IPS DF 4.7 (cell line): ENCODE data around the gene ZNF281.
"Not testable (repeated sequence)": the region's sequence is repeated elsewhere in the genome, so short reads cannot be mapped to it uniquely, and the experiment has no call there.

Experiments
- DNase-seq: peaks from one replicate; pipeline ENCODE4 v3.0.0-alpha.2; 2013; ENCODE audit warnings: low spot score; ENCODE audit errors: extremely low read depth

The ZNF281 gene

DNA sequence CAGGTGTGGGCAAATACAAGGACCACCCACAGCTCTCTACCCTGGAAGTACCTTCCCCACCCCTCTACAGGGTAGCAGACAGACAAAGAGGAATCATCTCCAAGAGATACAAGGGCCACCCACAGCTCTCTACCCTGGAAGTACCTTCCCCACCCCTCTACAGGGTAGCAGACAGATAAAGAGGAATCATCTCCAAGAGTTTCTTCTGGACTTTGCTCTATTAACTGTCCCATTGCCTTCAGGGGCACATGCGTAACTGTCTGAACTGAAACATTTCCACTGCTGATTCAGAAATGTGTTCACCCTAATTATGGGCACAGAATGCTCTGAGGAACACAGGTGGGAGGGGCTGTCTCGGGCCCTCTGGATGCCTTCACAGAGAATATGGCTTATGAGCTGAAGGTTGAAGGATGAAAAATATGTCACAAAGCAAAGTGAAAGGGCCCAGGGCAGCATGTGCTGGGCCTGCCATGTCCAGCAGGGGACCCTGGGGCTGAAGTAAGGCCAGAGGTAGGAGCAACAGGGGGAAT lies 43.9 kb downstream of the ZNF281 start:
- DNase-seq: no peak

DNA sequence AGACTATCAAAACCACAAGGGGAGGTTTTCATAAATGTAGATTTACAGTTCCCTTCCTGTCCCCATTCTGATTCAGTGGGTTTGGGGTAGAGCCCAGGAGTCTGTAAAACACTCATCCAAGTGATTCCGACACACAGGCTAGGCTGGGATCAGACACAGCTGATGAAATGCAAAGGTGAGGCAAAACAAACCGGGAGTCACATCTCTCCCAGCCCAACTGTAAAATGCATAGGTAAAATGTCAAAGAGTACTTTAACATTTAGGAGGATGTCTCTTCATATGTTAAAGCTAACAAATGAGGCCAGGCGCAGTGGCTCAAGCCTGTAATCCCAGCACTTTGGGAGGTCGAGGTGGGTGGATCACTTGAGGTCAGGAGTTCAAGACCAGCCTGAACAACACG lies 45.0 kb downstream of the ZNF281 start:
- DNase-seq: no peak

DNA sequence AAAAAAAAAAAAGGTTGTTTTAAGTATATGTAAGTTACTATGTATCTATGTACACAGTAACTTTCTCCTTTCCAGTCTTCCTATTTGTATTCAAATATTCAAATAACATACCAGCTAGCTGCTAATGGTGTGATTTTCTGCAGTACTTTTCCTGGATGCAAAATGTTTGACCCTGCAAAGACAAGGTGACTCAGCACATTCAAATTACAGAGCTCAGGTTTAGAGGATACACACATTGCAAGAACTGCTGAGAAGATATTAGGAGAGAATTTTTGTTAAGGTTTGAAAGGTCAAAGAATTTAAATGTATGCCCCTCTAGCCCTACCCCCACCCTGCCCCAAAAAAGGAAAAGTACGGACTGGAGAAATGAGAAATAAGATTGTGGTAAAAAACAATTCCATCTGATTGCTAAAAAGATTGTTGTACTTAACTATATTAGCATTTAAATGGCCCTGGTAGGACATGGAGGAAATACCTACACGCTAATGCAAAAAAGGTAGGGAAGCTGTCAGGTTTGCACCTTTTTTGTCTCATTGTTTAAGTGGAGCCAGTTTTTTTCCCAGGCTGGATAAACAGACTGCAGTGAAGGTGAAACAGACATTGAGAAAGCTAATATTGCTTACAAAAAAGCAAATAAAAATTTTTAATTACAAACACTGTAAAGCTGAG lies 45.6 kb downstream of the ZNF281 start:
- peak; percentile 69 for DNase-seq

DNA sequence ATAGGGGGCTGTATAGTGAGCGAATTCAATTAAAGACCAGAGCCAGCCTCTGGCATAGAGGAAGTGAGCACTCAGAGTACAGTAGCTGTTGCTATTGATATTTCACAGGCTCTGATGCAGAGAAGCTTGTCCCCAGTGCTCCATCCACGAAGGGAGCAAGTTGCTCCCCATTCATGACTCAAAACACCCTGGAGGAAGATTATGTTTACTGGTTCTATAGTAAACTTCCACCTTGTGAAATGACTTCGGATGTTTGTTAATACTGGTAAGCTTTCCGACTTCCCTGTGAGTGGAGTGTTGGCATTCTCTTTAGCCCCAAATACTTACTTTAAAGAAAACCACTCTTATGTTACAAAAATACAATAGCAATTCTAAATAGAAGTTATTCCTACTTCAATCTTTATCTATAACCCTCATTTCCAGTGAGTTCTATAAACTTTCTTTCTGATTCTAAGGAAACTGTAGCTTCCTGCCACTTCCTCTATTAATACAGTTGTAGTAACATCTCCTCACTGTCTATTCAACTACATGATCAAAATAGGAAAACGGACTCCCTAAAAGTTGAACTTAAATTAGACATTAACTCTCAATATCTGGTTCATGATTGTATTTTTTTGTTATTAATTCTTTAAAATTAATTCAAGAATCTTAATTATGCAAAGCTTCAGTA lies 46.4 kb downstream of the ZNF281 start:
- DNase-seq: no peak

DNA sequence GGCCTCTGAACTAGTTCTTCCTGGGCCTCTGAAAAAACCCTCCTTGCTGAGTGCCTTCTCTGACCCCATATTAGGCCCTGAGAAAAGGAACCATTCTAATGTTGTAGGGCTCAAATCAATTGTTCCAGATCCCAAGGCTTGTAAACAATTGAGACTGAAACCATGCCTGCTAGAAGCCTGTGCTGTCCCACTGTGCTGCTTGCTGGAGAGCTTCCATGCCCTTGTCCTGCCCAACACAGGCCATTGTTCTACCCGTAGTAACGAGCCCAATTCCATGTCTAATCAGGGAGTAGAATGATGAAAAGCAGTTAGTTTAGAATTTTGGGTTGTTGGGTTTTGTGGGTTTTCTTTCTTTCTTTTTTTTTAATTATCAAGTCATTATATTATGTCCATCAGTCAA lies 47.4 kb downstream of the ZNF281 start:
- DNase-seq: no peak

DNA sequence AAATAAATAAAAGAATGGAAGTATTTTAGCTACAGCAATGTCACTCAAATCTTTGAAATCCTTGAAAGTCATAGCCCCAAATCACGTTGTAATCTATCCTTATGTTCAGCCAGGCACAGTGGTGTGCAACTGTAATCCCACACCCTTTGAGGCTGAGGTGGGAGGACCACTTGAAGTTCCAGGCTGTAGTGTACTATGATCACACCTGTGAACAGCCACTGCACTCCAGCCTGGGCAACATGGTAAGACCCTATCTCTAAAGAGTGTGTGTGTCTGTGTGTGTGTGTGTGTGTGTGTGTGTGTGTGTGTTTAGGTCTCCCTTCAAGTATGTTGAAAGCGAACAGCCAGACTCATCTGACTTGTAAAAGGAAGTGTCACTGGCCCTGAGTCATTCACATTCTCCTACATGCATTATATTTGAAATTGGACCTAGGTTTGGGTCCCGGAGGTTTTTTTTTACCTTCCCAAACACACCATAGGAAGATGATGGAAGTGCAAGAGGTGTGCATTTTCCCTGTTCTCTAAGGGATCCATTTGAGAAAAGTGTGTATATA lies 50.1 kb downstream of the ZNF281 start:
- no peak for DNase-seq

DNA sequence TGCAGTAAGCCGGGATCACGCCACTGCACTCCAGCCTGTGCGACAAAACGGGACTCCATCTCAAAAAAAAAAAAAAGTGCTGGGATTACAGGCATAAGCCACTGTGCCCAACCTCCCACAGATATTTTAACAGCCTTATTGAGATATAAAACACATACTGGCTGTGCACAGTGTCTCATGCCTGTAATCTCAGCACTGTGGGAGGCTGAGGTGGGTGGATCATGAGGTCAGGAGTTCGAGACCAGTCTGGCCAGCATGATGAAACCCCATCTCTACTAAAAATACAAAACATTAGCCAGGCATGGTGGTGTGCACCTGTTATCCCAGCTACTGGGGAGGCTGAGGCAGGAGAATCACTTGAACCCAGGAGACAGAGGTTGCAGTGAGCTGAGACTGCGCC lies 51.9 kb downstream of the ZNF281 start:
- DNase-seq: not testable (repeated sequence)

DNA sequence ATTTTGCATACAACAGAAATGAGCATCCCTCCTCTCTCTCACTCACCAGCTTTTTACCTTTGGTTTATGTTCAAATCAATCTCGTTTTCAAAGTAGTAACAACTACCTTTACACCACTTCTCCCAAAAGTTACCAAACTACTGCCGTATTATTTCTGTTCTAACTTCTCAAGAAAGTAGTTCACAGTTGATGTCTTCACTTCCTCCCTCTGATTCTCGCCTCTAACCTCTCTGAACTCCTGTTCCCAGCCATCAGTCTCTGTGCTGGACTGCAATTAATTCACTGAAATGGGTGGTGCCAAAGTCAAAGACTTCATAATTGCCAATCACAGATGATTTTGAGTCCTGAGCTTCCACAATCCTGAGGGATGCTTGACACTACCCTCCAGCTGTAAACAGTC lies 54.0 kb downstream of the ZNF281 start:
- no peak for DNase-seq
